Measurements from ENCODE around the gene GOLGA8A. TPM values are rescaled to one million over a fixed set of nuclear protein-coding genes. Genes with fewer than 3 reads are reported as not detected.
"Not testable (repeated sequence)": the region's sequence is repeated elsewhere in the genome, so short reads cannot be mapped to it uniquely, and the experiment has no call there.

Gene GOLGA8A
- total and polyA plus RNA-seq, 5 experiments from 2014 or later = 1.5 to 250 (median 2.0) TPM

- H3K4me3 Mint-ChIP-seq, DNase-seq, POLR2A ChIA-PET, H3K9me3 Mint-ChIP-seq, H3K27ac Mint-ChIP-seq, H3K36me3 Mint-ChIP-seq, H3K27me3 Mint-ChIP-seq, H3K4me1 Mint-ChIP-seq: not testable (repeated sequence)
- peak in 1 of 2 donors; percentile 52 for ATAC-seq
These were observed 33.7 kb downstream of the GOLGA8A start for GRCh38 chr15:34403899-34404298.

- POLR2A ChIA-PET, H3K36me3 Mint-ChIP-seq, ATAC-seq, DNase-seq, H3K4me3 Mint-ChIP-seq, H3K27ac Mint-ChIP-seq, H3K4me1 Mint-ChIP-seq, H3K9me3 Mint-ChIP-seq, H3K27me3 Mint-ChIP-seq: not testable (repeated sequence)
These were observed 34.4 kb downstream of the GOLGA8A start for GRCh38 chr15:34403160-34403598.

- H3K4me3 Mint-ChIP-seq, H3K36me3 Mint-ChIP-seq, H3K27ac Mint-ChIP-seq, DNase-seq, ATAC-seq, H3K27me3 Mint-ChIP-seq, H3K9me3 Mint-ChIP-seq, POLR2A ChIA-PET, H3K4me1 Mint-ChIP-seq: not testable (repeated sequence)
These were observed 39.9 kb downstream of the GOLGA8A start for GRCh38 chr15:34397637-34398259.

- DNase-seq, H3K4me1 Mint-ChIP-seq, H3K9me3 Mint-ChIP-seq, H3K27ac Mint-ChIP-seq, H3K4me3 Mint-ChIP-seq, H3K36me3 Mint-ChIP-seq, ATAC-seq, POLR2A ChIA-PET, H3K27me3 Mint-ChIP-seq: not testable (repeated sequence)
These were observed 44.6 kb downstream of the GOLGA8A start for GRCh38 chr15:34392981-34393380.

- H3K4me1 Mint-ChIP-seq, H3K36me3 Mint-ChIP-seq, H3K27me3 Mint-ChIP-seq, H3K27ac Mint-ChIP-seq, DNase-seq, H3K4me3 Mint-ChIP-seq, POLR2A ChIA-PET, ATAC-seq, H3K9me3 Mint-ChIP-seq: not testable (repeated sequence)
These were observed 48.0 kb downstream of the GOLGA8A start for GRCh38 chr15:34389594-34390086.

Other genes with a start within 250 kb of the GOLGA8A start
- 10 to 100 TPM; 33.8 to 38.8 TPM for gene KATNBL1, start 227.7 kb downstream of the GOLGA8A start, total RNA-seq
- 10 to 100 TPM; 24.6 to 38.7 (median 34.3) TPM for gene KATNBL1, start 227.7 kb downstream of the GOLGA8A start, polyA plus RNA-seq
- gene EMC4, start 212.8 kb downstream of the GOLGA8A start, total RNA-seq = 10 to 100 TPM; 79.9 to 83.2 TPM
- 100 to 1,000 TPM; 171 to 182 (median 173) TPM for gene EMC4, start 212.8 kb downstream of the GOLGA8A start, polyA plus RNA-seq
- gene SLC12A6, start 100.0 kb downstream of the GOLGA8A start, total RNA-seq = 100 to 1,000 TPM; 130 to 138 TPM
- 10 to 100 TPM in 1 of 3 donors, 1 to 10 TPM in 2; 4.0 to 13.3 (median 7.3) TPM for gene SLC12A6, start 100.0 kb downstream of the GOLGA8A start, polyA plus RNA-seq
- gene NOP10, start 94.7 kb downstream of the GOLGA8A start, total RNA-seq = 10 to 100 TPM; 61.7 to 64.4 TPM
- gene NOP10, start 94.7 kb downstream of the GOLGA8A start, polyA plus RNA-seq = 100 to 1,000 TPM; 239 to 320 (median 257) TPM
- gene NUTM1, start 94.5 kb downstream of the GOLGA8A start, total RNA-seq = not detected
- gene NUTM1, start 94.5 kb downstream of the GOLGA8A start, polyA plus RNA-seq = not detected
- gene LPCAT4, start 70.6 kb downstream of the GOLGA8A start, total RNA-seq = 10 to 100 TPM; 63.9 to 66.3 TPM
- 10 to 100 TPM in 1 of 3 donors, 1 to 10 TPM in 2; 5.3 to 10.4 (median 8.2) TPM for gene LPCAT4, start 70.6 kb downstream of the GOLGA8A start, polyA plus RNA-seq
- 100 to 1,000 TPM; 351 to 378 TPM for gene GOLGA8B, start 145.8 kb upstream of the GOLGA8A start, total RNA-seq
- gene GOLGA8B, start 145.8 kb upstream of the GOLGA8A start, polyA plus RNA-seq = 1 to 10 TPM; 4.3 to 5.8 (median 4.7) TPM

Data from naive thymus-derived CD8-positive, alpha-beta T cell (primary cell).